Muscle of leg (tissue), 11 donors: ENCODE data around the gene SUV39H2. TPM values are rescaled to one million over a fixed set of nuclear protein-coding genes. Genes with fewer than 3 reads are reported as not detected.

Experiments used
- DNase-seq: peaks from one replicate; pipeline ENCODE4 v3.0.0; 2013
- H3K27ac ChIP-seq: one replicate; pipeline ENCODE4 v1.5.1; 2013; ENCODE audit warnings: mild to moderate bottlenecking, low read length, control low read depth
- H3K27me3 ChIP-seq: one replicate; pipeline ENCODE4 v1.6.1; 2013; ENCODE audit warnings: low read length; ENCODE audit not compliant: control insufficient read depth, insufficient read depth
- H3K36me3 ChIP-seq: one replicate; pipeline ENCODE4 v1.6.1; 2013; ENCODE audit warnings: low read length; ENCODE audit not compliant: control insufficient read depth, insufficient read depth
- H3K4me1 ChIP-seq: one replicate; pipeline ENCODE4 v1.6.1; 2013; ENCODE audit warnings: low read length; ENCODE audit not compliant: control insufficient read depth, insufficient read depth
- H3K4me3 ChIP-seq: one replicate; pipeline ENCODE4 v1.5.1; 2013; ENCODE audit warnings: low read length, control low read depth
- H3K9me3 ChIP-seq: replicated peaks from 2 replicates; pipeline ENCODE4 v1.6.1; 2013; ENCODE audit warnings: low read depth, low read length; ENCODE audit not compliant: control insufficient read depth
- WGBS: methylation state at CpG from one replicate; pipeline ENCODE4 v1.1.5; 2013; ENCODE audit warnings: missing lambda C conversion rate; ENCODE audit not compliant: insufficient coverage; 5-methylcytosine and 5-hydroxymethylcytosine counted together
- polyA plus RNA-seq, 8 donors: library from polyadenylated mRNA; unstranded; fragments of 120-200 nt; gene quantifications; one replicate each; pipeline versions ENCODE4 v1.2.1 to v1.2.3, GENCODE V29; 2013; ENCODE audit warnings: inconsistent platforms in 1 of 8, low replicate concordance in 1 of 8; ENCODE audit not compliant: insufficient read length in 8 of 8, insufficient read depth in 1 of 8
- total RNA-seq: library from RNA; stranded (reverse); fragments of 120-200 nt; gene quantifications from one replicate; pipeline ENCODE4 v1.2.4, GENCODE V29; 2013

SUV39H2 gene
- total and polyA plus RNA-seq, 9 donors: 9.3 to 17.6 (median 12.5) TPM

DNA sequence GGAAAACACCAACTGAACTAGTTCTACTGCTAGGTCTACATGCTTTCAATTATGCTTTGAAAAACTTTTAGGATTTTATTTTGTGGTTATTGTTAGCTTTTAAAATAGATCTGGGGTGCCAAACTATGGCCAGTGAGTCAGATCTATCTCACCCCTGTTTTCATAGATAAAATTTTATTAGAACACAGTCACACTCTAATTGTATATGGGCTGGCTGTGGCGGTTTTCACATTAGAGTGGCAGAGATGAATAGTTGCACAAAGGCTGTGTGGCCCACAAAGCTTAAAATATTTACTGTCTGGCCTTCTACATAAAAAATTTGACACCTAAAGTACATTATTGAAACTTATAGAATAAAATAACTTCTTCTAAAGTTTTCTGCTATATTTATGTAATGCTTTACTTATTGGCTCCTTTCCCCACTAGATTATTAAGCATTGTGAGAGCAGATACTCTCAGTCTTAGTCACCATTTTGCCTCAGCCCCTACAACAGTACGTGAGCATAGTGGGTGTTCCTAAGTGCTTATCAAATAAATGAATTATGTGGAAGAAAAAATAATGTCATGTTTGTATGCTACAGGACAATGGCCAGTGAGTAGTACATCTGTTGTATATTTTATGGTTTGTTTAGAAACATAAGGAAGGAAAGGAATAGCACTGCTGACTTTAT is 5.4 kb upstream of the SUV39H2 start:
- Histone ChIP-seq H3K27ac (no peak overlapping the region), H3K36me3 (peaks cover 5% of the 10 kb centered on the region), H3K4me3 (no peak overlapping the region), H3K9me3 (no peaks in the 10 kb centered on the region), H3K4me1 (peaks cover 8% of the 10 kb centered on the region), H3K27me3 (no peaks in the 10 kb centered on the region)
- no peak for DNase-seq
- no CpG with 5 or more reads among the region's 2 CpGs for WGBS

DNA sequence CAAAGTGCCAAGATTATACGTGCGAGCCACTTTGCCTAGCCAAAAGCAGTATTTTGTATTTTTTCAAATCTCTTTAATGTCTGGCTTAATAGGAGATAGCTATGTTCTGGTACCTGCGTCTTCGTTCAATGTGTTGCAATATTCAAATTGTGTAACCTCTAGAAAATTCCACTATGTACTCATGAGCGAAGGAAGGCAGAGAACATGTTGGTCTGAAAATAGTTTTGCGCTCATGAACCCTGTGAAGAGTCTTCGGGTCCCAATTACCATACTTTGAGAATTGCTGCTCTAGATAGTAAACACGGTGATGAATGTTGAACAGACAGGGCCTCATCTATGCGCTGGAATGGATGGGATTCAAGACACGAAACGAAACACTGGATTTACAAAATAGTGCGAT is 2.7 kb upstream of the SUV39H2 start:
- Histone ChIP-seq H3K9me3 (no peaks in the 10 kb centered on the region), H3K27ac (no peak overlapping the region), H3K27me3 (no peaks in the 10 kb centered on the region), H3K4me1 (peaks cover 15% of the 10 kb centered on the region), H3K4me3 (no peak overlapping the region), H3K36me3 (no peaks in the 10 kb centered on the region)
- DNase-seq: no peak
- 80% methylated on average over 1 of the region's 12 CpGs for WGBS

DNA sequence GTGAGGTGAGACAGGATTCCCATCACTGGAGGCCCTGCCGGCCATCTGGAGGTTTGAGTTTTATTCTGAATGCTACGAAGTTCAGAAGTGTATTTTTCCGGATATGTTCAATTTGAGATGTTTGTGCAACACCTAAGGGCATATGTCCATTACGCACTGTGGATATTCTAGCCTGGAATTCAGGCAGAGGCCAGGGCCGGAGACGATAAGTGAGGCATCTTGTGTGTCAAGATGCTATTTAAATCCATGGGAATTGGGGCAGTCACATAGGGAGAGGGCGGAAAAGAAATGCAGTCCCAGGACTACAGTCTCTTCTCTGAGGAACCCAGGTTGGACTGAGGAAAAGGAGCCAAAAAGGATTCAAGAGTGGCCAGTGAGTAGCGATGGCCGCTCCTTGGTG is 1.9 kb upstream of the SUV39H2 start:
- H3K27ac ChIP-seq: peak overlapping the region; percentile 43
- H3K4me1 ChIP-seq: peaks cover 15% of the 10 kb centered on the region
- H3K4me3 ChIP-seq: no peak overlapping the region
- no peaks in the 10 kb centered on the region for H3K27me3 ChIP-seq
- DNase-seq: peak; percentile 22
- no peaks in the 10 kb centered on the region for H3K9me3 ChIP-seq
- H3K36me3 ChIP-seq: no peaks in the 10 kb centered on the region
- 80% methylated on average over 9 of the region's 9 CpGs for WGBS

DNA sequence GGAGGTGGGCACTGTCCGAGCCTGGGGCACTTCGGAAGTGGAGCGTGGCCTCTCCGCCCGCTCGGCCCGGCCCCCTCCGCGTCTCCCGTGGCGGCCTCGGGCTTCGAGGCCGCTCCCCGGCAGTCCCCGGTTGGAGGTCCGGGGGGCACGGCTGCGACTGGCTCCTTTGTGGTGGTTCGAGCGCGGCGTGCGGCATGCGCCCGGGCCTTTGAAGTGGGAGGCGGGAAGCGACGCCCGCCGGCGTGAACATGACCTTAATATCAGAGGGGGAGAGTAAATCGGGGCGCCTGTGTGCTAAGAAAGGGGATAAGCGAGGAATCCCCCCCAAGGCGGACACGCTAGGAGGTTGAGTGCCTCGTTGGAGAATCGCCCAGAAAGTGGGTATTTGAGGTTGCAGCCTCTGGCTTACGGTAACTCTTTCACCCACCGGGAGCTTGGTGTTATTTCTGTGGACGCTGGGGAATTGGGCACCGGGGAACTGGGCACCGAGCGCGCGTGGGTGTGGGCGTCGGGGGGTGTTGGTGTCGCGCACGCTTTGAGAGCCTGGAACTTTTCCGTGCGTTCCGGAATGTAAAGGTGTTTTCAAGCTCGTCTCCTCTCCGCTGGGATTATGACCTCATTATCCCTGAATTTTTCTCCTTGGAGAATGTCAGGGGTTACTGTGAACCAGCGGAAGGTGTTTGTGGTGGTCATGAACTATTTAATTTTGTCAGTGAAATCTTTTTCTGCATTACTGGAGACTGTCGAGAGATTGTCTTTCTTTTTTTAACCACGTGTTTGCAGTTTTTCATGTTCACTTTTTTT is 660 bp downstream of the SUV39H2 start:
- H3K27me3 ChIP-seq: no peaks in the 10 kb centered on the region
- no peaks in the 10 kb centered on the region for H3K36me3 ChIP-seq
- H3K4me3 ChIP-seq: peak overlapping the region; percentile 82
- under 1% methylated on average over 44 of the region's 60 CpGs for WGBS
- DNase-seq: peak; percentile 59
- H3K9me3 ChIP-seq: no peaks in the 10 kb centered on the region
- H3K27ac ChIP-seq: peak overlapping the region; percentile 73
- H3K4me1 ChIP-seq: peaks cover 15% of the 10 kb centered on the region

DNA sequence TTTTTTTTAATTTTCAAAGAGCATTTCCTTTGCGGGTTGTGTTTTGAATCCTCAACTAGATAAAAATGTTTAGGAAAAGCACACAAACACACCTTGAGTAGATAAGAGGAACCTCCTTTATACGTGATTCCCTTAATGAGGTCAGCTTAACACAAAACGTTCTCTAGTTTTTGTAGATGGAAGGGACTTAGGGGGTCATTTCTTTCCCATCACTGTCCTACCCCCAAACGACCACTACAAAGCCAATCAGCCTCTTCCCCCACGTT is 1.2 kb downstream of the SUV39H2 start:
- H3K4me3 ChIP-seq: peak overlapping the region; percentile 82
- H3K27ac ChIP-seq: no peak overlapping the region
- H3K9me3 ChIP-seq: no peaks in the 10 kb centered on the region
- no CpG with 5 or more reads among the region's 5 CpGs for WGBS
- H3K4me1 ChIP-seq: peaks cover 15% of the 10 kb centered on the region
- H3K36me3 ChIP-seq: no peaks in the 10 kb centered on the region
- no peaks in the 10 kb centered on the region for H3K27me3 ChIP-seq
- no peak for DNase-seq

DNA sequence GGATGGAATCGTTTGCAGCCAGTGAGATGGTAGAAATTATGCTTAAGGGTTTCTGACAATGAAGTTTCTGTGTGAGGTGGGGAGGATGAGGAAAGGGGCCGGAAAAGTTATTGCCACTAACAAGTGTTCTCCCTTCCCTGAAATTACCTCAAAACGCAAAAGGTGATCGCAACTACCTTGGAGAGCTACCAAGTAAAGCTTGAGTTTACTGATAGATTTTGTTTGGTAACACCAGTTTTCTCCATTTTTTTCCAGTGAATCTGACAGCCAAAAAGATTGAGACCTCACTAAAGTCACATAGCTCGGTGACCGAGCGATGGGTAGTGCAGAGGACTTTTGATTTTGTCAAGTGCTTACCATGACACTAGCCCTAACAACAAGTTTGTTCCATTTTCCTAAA is 1.6 kb downstream of the SUV39H2 start:
- H3K9me3 ChIP-seq: no peaks in the 10 kb centered on the region
- peak overlapping the region; percentile 82 for H3K4me3 ChIP-seq

DNA sequence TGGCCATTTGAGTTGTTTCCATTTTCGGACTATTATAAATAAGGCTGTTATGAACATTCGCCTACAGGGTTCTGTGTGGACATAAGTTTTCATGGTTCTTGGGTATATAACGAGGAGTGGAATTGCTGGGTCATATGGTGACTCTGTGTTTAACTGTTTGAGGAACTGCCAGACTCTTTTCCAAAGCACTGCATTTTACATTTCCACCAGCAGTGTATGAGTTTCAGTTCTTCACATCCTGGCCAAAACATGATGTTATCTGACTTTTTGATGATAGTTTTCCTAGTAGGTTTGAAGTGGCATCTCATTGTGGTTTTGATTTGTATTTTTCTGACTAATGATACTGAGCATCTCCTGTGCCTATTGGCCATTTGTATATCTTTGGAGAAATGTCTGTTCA is 5.4 kb downstream of the SUV39H2 start:
- no CpG with 5 or more reads among the region's 3 CpGs for WGBS
- peak; percentile 5 for DNase-seq
- peaks cover 7% of the 10 kb centered on the region for H3K36me3 ChIP-seq
- peaks cover 7% of the 10 kb centered on the region for H3K4me1 ChIP-seq
- no peak overlapping the region for H3K27ac ChIP-seq
- H3K27me3 ChIP-seq: no peaks in the 10 kb centered on the region
- no peak overlapping the region for H3K4me3 ChIP-seq
- H3K9me3 ChIP-seq: no peaks in the 10 kb centered on the region

More for the DNA sequence above, 1.6 kb downstream of the SUV39H2 start:
- peak; percentile 6 for DNase-seq
- Histone ChIP-seq H3K36me3 (no peaks in the 10 kb centered on the region), H3K4me1 (peaks cover 15% of the 10 kb centered on the region), H3K27ac (no peak overlapping the region), H3K27me3 (no peaks in the 10 kb centered on the region)
- WGBS: 80% methylated on average over 1 of the region's 7 CpGs

DNA sequence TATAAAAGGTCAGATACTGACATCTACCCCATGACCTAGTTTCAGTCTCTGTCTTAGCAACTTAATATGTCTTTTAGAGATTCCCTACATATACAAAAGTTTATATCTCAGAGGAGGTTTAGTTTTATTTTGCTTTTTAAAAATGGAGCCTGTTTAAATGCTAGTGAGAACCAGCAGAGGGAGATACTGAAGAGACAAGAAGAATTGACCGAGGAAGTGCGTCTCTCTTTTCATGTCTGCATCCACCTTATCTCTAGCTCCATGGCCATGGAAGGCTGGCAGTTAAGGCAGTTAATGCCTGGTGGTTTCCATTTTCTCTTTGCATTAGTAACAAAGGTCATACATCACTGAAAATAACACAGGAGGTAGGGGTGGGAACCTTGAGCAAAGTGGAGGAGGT is 10.7 kb downstream of the SUV39H2 start:
- DNase-seq: no peak
- H3K27ac ChIP-seq: no peak overlapping the region
- no CpG with 5 or more reads among the region's 2 CpGs for WGBS

DNA sequence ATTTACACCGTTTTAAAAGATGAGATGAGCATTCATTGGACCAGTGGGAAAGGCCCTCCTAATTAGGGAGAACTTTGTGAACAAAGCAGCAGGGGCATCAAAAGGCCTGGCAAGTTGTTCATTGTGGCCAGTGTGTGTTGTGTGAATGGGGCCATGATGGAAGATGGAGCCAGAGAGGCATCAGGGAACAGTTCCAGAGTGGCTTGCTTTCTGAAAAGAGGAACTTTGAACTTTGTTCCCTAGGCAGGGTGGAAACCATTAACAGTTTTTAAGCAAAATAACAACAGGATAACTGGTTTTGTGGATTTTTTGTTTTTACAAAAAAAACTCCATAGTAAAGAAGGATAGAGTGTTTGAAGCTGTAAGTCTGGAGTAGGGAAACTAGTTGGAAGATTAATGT is 12.5 kb downstream of the SUV39H2 start:
- 88% methylated on average over 1 of the region's 1 CpG for WGBS

More for the DNA sequence above, 10.7 kb downstream of the SUV39H2 start:
- Histone ChIP-seq H3K27me3 (no peaks in the 10 kb centered on the region), H3K4me1 (no peaks in the 10 kb centered on the region), H3K36me3 (peaks cover 7% of the 10 kb centered on the region), H3K9me3 (no peaks in the 10 kb centered on the region), H3K4me3 (no peak overlapping the region)

DNA sequence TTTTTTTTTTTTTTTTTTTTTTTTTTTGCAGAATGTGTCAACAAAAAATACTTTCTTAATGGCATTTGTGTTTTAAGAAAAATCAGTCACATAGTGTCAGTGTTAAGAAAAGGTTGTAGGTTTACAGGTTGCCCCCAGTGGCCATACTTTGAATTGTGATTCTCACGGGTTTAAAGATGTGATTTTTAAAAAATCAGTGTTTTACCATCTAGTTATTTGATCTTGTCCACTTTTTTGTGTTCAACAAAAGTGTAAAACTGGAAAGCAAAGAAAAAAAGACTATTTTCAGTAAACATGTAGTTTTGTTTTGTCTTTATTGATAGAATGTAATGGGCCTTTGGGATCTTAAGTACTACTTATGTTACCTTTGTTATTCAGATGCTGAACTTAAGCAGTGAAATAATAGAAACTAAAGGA is 25.7 kb downstream of the SUV39H2 start:
- no CpG with 5 or more reads among the region's 1 CpG for WGBS
- H3K27ac ChIP-seq: no peak overlapping the region
- H3K4me1 ChIP-seq: no peaks in the 10 kb centered on the region
- H3K9me3 ChIP-seq: peaks cover 3% of the 10 kb centered on the region
- H3K36me3 ChIP-seq: peaks cover 24% of the 10 kb centered on the region
- H3K27me3 ChIP-seq: no peaks in the 10 kb centered on the region
- no peak overlapping the region for H3K4me3 ChIP-seq
- DNase-seq: peak; percentile 11

More for the DNA sequence above, 12.5 kb downstream of the SUV39H2 start:
- no peaks in the 10 kb centered on the region for H3K9me3 ChIP-seq
- H3K27me3 ChIP-seq: no peaks in the 10 kb centered on the region
- DNase-seq: no peak
- no peak overlapping the region for H3K27ac ChIP-seq
- H3K4me3 ChIP-seq: no peak overlapping the region
- no peaks in the 10 kb centered on the region for H3K4me1 ChIP-seq
- H3K36me3 ChIP-seq: peaks cover 5% of the 10 kb centered on the region
